ELR (cell line): ENCODE data around the gene SRGAP3.

Experiments
- DNase-seq: peaks from one replicate; pipeline ENCODE4 v3.0.0-alpha.2; 2015; ENCODE audit warnings: low read depth

Gene SRGAP3

DNA sequence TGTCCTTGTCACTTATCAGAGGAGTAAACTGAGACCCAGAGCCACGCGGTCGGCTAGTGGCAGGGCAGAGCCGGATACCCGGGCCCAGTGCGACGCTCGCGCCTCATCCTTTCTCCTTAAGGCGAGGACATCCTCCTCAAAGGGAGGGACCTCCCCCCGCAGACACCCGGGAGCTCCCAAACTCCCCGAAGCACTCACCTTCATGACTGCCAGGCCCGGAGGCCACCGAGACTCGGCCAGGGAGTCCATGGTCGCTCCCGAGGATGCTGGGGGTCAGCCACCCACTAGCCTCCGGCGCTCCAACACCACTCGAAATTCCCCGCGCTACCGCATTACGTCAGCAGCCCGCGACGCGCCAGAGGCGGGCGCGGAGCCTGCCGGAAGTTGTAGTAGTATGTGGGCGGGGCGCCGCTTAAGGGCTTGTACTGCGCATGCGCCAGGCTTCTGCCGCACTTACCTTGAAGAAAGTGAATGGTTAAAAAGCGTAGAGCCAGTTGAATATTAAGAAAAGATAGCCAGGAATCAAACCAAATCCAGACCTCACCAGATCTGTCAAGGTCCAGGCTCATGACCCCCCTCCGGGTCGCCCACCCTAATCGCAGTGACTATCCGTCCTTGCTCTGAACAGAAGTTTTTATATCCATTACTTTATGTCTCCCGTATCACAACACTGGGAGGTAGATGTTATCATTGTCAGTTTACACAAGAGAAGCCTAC, 286.2 kb downstream of the SRGAP3 start, which contains the start of gene RAD18:
RAD18 (minus strand) TSS at position 336 of the 717 bp plus-strand sequence; CDS start at position 249, 87 bp downstream.
- peak; percentile 92 for DNase-seq

DNA sequence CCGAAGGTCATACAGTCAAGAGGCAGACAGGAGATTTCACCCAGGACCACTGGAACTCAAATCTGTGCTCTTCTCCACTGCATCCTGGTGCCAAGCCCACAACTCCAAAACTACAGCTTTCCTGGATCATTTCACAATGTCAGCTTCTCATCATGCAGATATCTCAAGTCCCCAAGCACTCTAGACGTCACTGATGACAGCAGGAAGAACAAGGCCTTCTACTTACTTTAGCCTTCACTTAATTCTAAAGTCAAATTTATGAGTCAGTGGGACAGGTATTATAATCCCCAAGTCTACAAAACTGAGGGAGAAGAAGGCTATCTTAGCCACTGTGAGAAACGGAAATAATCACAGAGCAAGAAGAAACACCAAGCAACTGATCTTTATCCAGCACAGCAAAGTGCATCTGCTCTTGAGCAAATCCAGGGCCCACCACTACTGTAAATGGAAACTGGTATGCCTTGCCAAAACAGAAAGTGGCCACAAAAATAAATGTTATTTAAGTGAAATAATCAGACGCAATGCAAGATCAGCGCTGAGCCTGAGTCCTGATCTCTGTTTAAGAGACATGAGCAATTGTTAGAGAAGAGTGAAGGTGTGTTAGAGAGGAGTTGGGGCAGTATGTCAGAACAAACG, 287.1 kb downstream of the SRGAP3 start:
- peak; percentile 39 for DNase-seq

DNA sequence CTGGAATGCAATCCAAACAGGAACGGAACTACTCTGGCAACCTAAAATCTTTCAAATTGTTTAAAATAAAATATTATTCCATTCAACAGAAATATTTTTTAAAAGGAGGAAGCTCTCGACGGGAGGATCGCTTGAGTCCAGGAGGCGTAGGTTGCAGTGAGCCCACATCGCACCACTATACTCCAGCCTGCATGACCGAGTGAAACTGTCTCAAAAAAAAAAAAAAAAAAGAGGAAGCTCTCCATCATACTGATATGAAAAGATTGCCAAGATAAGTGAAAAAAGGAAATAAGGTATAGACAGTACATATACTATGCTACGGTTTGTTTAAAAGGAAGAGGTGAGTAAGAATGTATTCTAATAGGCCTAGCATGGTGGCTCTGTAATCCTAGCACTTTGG, 289.8 kb downstream of the SRGAP3 start:
- no peak for DNase-seq

DNA sequence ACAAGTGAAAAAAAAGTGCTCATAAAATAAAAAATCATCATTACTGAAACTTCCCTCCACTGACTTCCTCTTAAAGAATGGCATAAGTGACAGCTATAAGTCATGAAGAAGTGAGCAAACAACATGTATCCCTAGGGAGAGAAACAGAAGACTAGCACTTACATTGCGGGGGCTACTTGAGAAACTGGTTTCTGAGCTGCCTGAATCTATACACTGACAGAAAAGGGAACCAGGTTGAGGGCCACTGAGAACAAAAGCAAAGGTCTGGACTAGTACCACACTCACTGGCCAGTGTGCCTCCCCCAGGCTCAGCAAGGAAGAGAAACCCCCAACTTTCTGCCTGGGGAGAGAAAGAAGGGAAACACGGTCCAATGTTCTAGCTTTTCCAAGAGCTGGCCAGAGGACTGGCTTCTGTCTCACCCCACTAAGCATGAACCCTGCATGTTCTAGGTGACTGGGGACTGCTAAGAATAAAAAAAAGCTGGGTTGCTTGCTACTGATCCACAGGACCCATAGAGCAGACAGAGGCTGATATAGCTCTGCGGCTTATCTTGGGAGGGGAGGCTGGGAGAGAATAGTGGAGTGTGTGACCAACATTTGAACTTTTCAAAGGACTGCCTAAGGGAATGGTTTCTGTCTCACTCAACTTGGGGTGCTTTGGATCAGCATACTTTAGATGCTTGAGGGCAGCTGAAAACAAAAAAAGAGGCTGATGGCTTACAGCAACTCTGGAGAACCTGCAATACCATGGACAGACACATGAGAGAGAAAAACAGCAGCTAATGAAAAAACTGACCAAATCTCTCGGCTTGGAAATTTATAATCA, 294.3 kb downstream of the SRGAP3 start:
- DNase-seq: peak; percentile 24

DNA sequence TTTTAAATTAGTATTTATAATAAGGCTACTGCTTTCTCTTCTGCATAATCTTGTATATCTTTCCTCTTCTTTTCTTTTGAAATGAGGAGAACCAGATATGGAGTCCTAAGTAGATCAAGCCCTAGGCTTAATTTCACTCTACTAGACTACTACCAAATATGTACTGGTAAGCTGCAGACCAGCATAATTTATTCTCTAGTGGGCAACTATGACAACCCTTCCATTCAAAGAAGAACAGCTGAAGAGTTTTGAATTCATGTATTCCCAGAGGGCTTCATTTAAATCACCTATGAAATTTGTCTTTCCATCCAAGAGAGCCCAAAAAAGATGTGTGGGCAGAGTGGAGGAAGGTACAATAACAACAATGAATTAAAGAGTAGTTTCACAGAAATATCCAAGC, 296.1 kb downstream of the SRGAP3 start:
- no peak for DNase-seq

DNA sequence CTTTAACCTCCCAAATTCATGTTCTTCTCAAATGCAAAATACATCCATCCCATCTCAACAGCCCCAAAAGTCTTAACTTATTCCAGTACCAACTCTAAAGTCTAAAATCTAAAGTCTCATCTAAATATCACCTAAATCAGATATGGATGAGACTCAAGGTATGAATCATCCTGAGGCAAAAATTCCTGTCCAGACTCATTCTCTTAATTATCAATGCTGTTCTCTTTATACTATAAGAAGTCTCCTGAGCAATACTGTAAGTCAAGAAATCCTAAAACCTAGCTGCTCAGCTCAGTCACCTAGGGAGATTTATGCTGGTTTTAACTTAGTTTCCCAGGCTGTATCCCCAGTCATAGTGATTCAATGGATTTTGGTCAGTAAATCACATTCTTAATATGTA, 297.3 kb downstream of the SRGAP3 start:
- DNase-seq: peak; percentile 36

DNA sequence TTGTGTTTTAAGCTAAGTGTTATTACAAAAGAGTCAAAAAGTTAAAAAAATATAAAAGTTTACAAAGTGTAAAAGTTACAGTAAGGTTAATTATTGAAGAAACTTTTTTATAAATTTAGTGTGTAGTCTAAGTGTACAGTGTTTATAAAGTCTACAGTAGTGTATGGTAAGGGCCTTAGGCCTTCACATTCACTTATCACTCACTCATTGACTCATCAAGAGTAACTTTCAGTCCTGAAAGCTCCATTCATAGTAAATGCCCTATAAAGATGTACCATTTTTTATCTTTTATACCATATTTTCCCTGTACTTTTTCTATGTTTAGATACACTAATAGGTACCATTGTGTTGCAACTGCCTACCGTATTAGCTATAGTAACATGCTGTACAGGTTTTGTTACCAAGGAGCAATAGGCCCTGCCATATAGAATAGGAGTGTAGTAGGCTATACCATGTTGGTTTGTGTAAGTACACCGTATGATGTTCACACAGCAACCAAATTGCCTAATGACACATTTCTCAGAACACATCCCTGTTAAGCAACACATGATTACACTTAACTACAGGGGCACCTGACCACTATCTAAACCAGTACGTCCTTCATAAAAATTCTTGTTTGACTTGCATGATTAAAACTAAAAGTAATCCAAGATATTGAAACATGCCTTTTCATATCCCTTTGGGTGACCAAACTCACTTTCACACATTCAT, 303.4 kb downstream of the SRGAP3 start:
- no peak for DNase-seq

DNA sequence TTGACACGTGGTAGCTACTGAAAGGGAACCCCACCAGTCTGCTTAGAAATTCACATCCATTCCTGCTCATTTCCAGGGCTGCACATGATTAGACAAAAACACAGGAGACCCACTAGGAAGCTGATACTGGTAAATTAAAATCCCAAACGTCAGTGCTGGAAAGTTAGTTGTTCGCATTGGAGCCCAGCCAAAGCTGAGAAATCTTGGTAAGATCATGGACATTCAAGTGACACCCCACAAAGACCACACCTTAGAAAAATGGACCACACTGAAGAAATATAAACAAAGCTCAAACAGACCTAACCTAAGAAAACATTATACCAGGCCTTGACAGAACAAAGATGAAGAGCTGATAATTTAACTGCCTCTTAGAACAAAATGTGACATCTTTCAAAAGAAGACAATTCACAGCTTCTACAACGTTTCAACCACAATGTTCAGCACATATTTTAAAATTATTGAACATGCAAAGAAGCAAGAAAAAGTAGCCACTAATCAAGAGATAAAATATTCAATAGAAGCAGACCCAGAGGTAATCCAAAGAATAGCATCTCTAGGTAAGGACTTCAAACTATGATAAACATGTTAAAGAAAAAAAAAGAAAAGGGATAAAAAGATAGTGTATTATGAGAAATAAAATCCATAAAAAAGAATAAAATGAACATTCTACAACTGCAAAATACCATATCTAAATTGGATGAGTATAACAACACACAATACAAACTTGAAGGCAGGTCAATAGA, 306.5 kb downstream of the SRGAP3 start:
- no peak for DNase-seq

DNA sequence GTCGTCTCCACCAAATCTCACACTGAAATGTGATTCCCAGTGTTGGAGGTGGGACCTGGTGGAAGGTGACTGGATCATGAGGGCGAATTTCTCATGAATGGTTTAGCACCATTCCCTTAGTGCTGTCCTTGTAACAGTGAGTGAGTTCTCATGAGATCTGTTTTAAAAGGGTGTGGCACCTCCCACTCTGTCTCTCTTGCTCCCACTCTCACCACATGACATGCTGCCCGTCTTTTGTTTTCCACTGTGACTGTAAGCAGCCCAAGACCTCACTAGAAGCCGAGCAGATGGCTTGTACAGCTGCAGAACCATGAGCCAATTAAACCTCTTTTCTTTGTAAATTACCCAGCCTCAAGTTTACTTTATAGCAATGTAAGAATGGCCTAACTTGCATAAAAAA, 307.3 kb downstream of the SRGAP3 start:
- no peak for DNase-seq

DNA sequence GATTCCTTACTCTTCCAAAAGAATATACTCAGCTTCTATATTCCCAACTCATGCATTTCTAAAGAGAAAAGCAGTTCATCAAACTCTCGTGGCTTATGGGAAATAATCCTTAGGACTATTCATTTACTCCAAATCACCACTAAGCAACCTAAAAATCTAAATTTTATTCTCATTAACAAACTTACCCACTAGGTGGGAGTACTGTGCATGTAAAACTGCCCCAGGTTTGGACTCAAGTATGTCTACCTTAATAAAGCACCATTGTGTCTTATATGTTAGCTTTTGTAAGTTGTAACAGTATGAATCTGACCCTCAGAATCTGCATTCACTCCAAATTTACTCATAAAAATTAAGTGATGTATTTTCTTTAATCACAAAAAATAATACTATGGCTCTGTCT, 311.4 kb downstream of the SRGAP3 start:
- peak; percentile 66 for DNase-seq

DNA sequence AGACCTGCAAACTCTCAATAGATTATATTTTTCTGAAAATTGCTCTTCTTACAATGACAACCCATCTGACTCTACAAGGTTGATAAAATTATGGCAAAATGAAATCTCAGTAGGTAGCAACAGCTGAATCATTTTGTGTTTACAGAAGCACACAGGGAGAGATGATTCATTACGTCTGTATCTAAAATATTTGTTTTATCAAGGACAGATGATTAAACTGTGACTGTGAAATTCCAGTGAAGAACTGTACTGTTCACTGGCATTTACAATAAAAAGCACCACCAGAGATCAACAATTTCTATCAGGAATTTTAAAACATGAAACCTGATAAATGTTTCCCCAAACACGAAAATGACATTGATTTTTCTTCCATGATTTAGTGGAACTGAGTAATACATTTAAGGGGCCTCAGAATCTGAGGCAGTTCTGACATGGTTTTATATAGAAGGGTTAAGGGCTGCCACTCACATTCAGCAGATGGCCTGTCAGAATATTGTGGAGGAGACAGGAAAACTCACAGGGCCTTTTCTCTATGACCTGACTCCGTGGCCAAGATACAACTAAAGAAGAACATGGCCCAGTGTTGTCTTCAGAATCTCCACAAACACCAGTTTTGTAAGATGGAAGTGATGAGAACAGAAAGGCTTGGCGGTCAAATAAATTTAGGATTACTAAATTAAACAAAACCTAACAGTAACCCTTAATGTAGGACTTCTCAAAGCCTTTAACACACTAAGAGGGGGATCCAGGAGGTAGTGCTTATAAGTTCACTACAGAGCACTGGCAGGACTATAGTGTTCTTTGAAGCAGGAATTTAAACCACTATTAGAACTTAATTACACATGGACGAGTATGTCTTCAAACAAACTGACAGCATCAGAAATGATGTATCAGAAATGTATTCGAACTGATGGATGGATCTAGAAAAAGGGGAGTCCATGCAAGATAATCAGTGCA, 312.1 kb downstream of the SRGAP3 start:
- peak; percentile 94 for DNase-seq

DNA sequence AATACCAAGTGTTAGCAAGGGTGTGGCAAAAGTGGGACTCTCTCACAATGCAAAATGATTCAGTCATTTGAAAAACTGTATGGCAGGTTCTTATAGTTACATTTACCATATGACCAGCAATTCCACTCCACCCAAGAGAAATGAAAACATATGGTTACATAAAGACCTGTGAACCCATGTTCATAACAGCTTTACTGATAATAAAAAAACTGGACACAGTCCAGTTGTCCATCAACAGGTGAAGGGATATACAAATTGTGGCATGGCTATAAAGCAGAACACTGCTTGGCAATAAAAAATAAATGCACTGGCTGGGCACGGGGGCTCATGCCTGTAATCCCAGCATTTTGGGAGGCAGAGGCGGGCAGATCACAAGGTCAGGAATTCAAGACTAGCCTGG, 316.9 kb downstream of the SRGAP3 start:
- DNase-seq: no peak

DNA sequence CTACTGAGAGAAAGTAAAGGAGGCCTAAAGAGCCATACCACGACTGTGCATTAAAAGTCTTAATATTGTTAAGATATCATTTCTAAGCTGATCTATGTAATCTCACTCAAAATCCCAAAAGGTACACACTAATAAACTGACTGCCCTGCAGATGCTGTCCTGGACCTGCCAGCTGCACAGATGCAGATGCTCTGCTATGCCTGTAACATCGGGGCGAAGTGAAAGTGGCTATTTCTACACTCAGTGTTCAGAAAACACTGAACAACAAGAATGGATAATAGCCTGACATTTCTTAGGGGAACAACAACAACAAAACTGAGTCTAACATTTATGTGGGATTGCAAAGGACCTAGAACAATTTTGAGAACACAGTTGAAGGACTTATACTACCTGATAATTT, 318.1 kb downstream of the SRGAP3 start:
- DNase-seq: no peak
